NB4 (cell line): ENCODE measurements around the gene MCM8.

Experiments
- DNase-seq: peaks from one replicate; pipeline ENCODE4 v3.0.0; 2010; ENCODE audit warnings: low read depth
- H3K4me3 ChIP-seq: one replicate; pipeline ENCODE4 v1.5.1; 2011; ENCODE audit warnings: mild to moderate bottlenecking, low read depth, low read length, moderate library complexity
- CTCF ChIP-seq: IDR thresholded peaks from one replicate; pipeline ENCODE4 v1.5.1; 2012; ENCODE audit warnings: low read depth, low read length
- MAX ChIP-seq: IDR thresholded peaks from 2 replicates; pipeline ENCODE4 v1.6.1; 2011; ENCODE audit warnings: low read depth, low read length
- MYC ChIP-seq: IDR thresholded peaks from 2 replicates; pipeline ENCODE4 v1.6.1; 2011; ENCODE audit warnings: low read depth, low read length
- POLR2A ChIP-seq: IDR thresholded peaks from 2 replicates; pipeline ENCODE4 v1.6.1; 2011; ENCODE audit warnings: mild to moderate bottlenecking; ENCODE audit not compliant: insufficient read length; ENCODE audit errors: extremely low read depth

MCM8 gene

GRCh38 chr20:5925551-5925950 lies 24.9 kb upstream of the MCM8 start:
- TF ChIP-seq MYC, result no peak
- no peak for TF ChIP-seq CTCF
- TF ChIP-seq MAX, result no peak
- TF ChIP-seq POLR2A, result no peak
- H3K4me3 ChIP-seq, result no peak overlapping the region
- DNase-seq, result no peak

GRCh38 chr20:5927749-5928462 lies 22.5 kb upstream of the MCM8 start:
- no peak for DNase-seq
- H3K4me3 ChIP-seq, result no peak overlapping the region
- TF ChIP-seq CTCF (no peak), POLR2A (no peak), MYC (no peak), MAX (no peak)

GRCh38 chr20:5928836-5929715 lies 21.4 kb upstream of the MCM8 start:
- TF ChIP-seq CTCF (no peak), POLR2A (no peak)
- H3K4me3 ChIP-seq, result no peak overlapping the region
- DNase-seq, result no peak

GRCh38 chr20:5931411-5931810 lies 19.0 kb upstream of the MCM8 start:
- no peak for DNase-seq
- TF ChIP-seq CTCF, result no peak
- H3K4me3 ChIP-seq, result no peak overlapping the region

GRCh38 chr20:5932796-5933195 lies 17.7 kb upstream of the MCM8 start:
- TF ChIP-seq POLR2A (no peak), MYC (no peak), CTCF (no peak), MAX (no peak)
- DNase-seq, result no peak
- H3K4me3 ChIP-seq, result no peak overlapping the region
